ENCODE data around the gene EHMT2.

EHMT2 gene

DNA sequence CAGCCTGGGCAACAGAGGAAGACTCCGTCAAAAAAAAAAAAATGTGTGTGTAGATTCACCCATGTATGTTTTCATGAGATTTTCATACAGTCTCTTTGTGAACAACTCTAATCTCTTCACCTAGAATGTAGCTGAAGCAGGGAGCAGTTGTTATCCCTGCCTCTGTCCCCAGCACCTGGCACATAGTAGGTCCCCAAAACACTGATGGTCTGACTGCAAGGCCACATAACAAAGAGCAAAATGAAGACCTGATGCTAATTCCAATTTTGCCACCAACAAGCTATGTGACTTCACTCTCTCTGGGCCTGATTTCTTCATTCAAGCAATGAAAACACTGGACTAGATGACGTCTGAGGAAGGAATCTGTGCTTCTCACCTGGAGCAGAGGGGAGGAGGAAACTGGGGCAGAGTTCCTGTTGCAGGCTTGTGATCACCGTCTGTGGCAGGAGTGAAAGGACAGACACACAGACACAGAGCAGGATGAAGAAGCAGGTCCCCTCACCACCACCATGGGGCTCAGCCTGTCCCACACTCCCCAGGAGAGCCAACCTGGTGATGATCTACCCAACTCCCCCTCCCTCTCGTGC, 23.3 kb downstream of the EHMT2 start:
- Histone ChIP-seq H3K79me2 (ENCODE audit: insufficient read depth, low read length) (no peaks in the 10 kb centered on the region), H3K4me2 (ENCODE audit: insufficient read depth, low read length) (no peak overlapping the region), H3K27me3 (ENCODE audit: insufficient read depth, low read length, poor library complexity) (no peaks in the 10 kb centered on the region), H4K20me1 (ENCODE audit: insufficient read depth, low read length) (no peaks in the 10 kb centered on the region), H3K4me3 (ENCODE audit: low read depth in 1 of 2, low read length in 2 of 2) (no peak overlapping the region), H3K27ac (ENCODE audit: low read length) (no peak overlapping the region), H3K9ac (ENCODE audit: low read depth, low read length) (no peak overlapping the region), H3K4me1 (ENCODE audit: insufficient read depth, low read length) (no peaks in the 10 kb centered on the region), H3K9me3 (ENCODE audit: insufficient read depth, low read length, severe bottlenecking) (no peaks in the 10 kb centered on the region), H3K36me3 (ENCODE audit: insufficient read depth, low read length) (no peaks in the 10 kb centered on the region), H2AFZ (ENCODE audit: low read depth, low read length) (no peak overlapping the region)
- TF ChIP-seq, protein P1, sequence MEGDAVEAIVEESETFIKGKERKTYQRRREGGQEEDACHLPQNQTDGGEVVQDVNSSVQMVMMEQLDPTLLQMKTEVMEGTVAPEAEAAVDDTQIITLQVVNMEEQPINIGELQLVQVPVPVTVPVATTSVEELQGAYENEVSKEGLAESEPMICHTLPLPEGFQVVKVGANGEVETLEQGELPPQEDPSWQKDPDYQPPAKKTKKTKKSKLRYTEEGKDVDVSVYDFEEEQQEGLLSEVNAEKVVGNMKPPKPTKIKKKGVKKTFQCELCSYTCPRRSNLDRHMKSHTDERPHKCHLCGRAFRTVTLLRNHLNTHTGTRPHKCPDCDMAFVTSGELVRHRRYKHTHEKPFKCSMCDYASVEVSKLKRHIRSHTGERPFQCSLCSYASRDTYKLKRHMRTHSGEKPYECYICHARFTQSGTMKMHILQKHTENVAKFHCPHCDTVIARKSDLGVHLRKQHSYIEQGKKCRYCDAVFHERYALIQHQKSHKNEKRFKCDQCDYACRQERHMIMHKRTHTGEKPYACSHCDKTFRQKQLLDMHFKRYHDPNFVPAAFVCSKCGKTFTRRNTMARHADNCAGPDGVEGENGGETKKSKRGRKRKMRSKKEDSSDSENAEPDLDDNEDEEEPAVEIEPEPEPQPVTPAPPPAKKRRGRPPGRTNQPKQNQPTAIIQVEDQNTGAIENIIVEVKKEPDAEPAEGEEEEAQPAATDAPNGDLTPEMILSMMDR (IDR thresholded peaks at IDR 0.05; ENCODE audit: borderline replicate concordance, extremely low read depth, low read length, poor library complexity, severe bottlenecking) = no peak
- TF ChIP-seq EZH2 (IDR thresholded peaks at IDR 0.05; ENCODE audit: borderline replicate concordance, low read depth, low read length, severe bottlenecking) = no peak
- ATAC-seq (ENCODE audit: insufficient read depth, low read depth) = no peak
- no peak for DNase-seq

DNA sequence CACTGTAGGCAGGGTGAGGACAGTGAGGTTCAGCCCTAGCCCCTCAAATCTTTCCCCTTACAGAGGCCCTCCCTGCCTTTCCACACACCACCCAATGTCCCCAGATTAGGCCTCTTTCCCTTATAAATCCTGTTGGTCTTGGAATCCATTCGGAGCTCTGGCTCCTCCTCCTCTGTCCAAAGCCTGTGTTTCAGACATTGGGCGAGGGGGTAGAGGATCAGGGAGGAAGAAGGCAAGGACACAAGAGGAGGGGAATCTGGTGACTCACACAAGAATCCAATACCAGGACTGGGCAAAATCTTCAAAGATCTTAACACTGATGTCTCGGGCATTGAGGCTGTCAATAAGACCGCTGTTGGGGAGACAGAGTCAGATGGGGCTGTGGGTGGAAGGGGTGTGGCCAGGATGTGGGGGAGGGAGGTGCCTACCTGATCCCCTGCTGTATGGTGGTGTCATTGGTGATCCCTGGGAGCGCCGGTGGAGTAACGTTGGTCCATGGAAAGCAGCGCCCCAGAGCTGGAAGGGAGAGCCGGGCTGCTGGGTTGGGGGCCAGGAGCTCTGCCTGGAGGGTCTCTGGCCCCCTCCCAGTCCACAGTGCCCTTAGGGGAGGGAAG, 26.3 kb downstream of the EHMT2 start:
- Histone ChIP-seq H3K4me3 (ENCODE audit: low read depth in 1 of 2, low read length in 2 of 2) (no peak overlapping the region), H3K9ac (ENCODE audit: low read depth, low read length) (no peak overlapping the region), H3K36me3 (ENCODE audit: insufficient read depth, low read length) (no peaks in the 10 kb centered on the region), H3K27me3 (ENCODE audit: insufficient read depth, low read length, poor library complexity) (no peaks in the 10 kb centered on the region), H4K20me1 (ENCODE audit: insufficient read depth, low read length) (no peaks in the 10 kb centered on the region), H3K79me2 (ENCODE audit: insufficient read depth, low read length) (no peaks in the 10 kb centered on the region), H3K4me2 (ENCODE audit: insufficient read depth, low read length) (no peak overlapping the region), H3K9me3 (ENCODE audit: insufficient read depth, low read length, severe bottlenecking) (no peaks in the 10 kb centered on the region), H3K27ac (ENCODE audit: low read length) (no peak overlapping the region), H3K4me1 (ENCODE audit: insufficient read depth, low read length) (no peaks in the 10 kb centered on the region), H2AFZ (ENCODE audit: low read depth, low read length) (no peak overlapping the region)
- DNase-seq (no peak), ATAC-seq (ENCODE audit: insufficient read depth, low read depth) (no peak)
- TF ChIP-seq, protein P1 (IDR thresholded peaks at IDR 0.05; ENCODE audit: borderline replicate concordance, extremely low read depth, low read length, poor library complexity, severe bottlenecking) = no peak
- no peak for TF ChIP-seq EZH2 (IDR thresholded peaks at IDR 0.05; ENCODE audit: borderline replicate concordance, low read depth, low read length, severe bottlenecking)

DNA sequence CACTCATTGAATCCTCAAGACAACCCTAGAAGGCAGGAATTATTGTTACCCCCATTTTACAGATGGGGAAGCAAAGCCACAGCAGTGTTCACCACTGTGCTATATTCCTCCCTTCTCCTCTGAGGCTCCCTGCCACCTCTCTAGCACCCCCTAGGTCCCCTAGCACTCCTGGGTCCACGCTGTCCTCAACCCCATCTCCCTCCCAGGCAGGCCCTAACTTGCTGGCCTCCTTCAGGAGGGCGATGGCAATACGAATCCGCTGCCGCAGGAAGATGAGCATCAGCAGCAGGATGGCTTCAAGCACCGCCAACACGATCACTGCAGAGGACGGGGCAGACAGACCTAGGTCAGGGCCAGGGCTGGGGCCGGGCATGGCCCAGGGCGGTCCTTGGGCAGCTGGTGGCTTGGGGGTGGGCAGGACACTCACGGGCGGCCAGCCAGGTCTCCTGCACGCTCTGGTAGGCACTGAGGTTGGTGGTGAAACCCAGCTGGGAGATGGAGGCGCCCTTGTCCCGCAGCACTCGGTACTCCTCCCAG, 27.0 kb downstream of the EHMT2 start:
- TF ChIP-seq, protein P1 (IDR thresholded peaks at IDR 0.05; ENCODE audit: borderline replicate concordance, extremely low read depth, low read length, poor library complexity, severe bottlenecking) = peak; percentile 47
- no peak for TF ChIP-seq EZH2 (IDR thresholded peaks at IDR 0.05; ENCODE audit: borderline replicate concordance, low read depth, low read length, severe bottlenecking)
- H3K36me3 ChIP-seq (ENCODE audit: insufficient read depth, low read length) = no peaks in the 10 kb centered on the region
- no peak overlapping the region for H3K4me2 ChIP-seq (ENCODE audit: insufficient read depth, low read length)
- H3K4me3 ChIP-seq (ENCODE audit: low read depth in 1 of 2, low read length in 2 of 2) = no peak overlapping the region
- H3K9me3 ChIP-seq (ENCODE audit: insufficient read depth, low read length, severe bottlenecking) = no peaks in the 10 kb centered on the region
- H3K9ac ChIP-seq (ENCODE audit: low read depth, low read length) = no peak overlapping the region
- H3K27me3 ChIP-seq (ENCODE audit: insufficient read depth, low read length, poor library complexity) = no peaks in the 10 kb centered on the region
- 0 out of 2 replicates have a peak, but pooled peaks cover 1% of the 10 kb centered on the region for H3K4me1 ChIP-seq (ENCODE audit: insufficient read depth, low read length)
- no peak overlapping the region for H3K27ac ChIP-seq (ENCODE audit: low read length)
- ATAC-seq (ENCODE audit: insufficient read depth, low read depth) (peak; percentile 70), DNase-seq (no peak)
- no peaks in the 10 kb centered on the region for H4K20me1 ChIP-seq (ENCODE audit: insufficient read depth, low read length)
- H3K79me2 ChIP-seq (ENCODE audit: insufficient read depth, low read length) = no peaks in the 10 kb centered on the region
- no peak overlapping the region for H2AFZ ChIP-seq (ENCODE audit: low read depth, low read length)
